Astrocyte of the spinal cord (primary cell): ENCODE measurements around the gene ITGB8.

ENCODE experiments used
- DNase-seq: peaks from one replicate; pipeline ENCODE4 v3.0.0; 2011; ENCODE audit warnings: low read depth, low spot score
- H3K4me3 ChIP-seq: 2 replicates; pipeline ENCODE4 v1.5.1; 2011; ENCODE audit warnings: low read depth, mild to moderate bottlenecking, low read length, moderate library complexity
- CTCF ChIP-seq: IDR thresholded peaks from 2 replicates; pipeline ENCODE4 v1.5.1; 2012; ENCODE audit warnings: low read depth, mild to moderate bottlenecking, low read length, inconsistent platforms
- in situ Hi-C: cut with HindIII; loops from 2 replicates; pipeline ENCODE4 v1.10.0; 2017; ENCODE audit warnings: low sequenced_read_pairs

ITGB8 gene

DNA sequence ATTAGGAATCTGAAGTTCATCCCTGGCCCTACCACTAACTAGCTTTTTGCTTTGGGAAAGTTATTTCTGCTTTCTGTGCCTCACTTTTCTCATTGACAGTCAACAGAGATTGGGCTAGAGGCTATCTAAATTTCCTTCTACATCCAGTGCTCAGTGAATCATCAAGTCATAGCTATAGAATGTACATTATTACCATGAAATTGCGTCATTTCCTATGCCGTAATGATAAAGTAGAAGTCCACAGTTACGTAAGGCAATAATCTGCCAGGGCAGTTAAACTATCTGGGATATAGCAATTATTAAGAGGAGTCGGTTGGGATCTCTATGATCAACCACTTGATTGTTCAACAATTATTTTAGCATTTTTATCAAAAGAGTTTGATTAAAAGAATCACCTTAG, 64.4 kb downstream of the ITGB8 start:
- TF ChIP-seq CTCF: no peak
- in situ Hi-C loops: no loop called here
- DNase-seq: no peak
- no peak overlapping the region for H3K4me3 ChIP-seq

GRCh38 chr7:20395511-20395910, 64.8 kb downstream of the ITGB8 start:
- no peak for DNase-seq
- no peak for TF ChIP-seq CTCF
- H3K4me3 ChIP-seq: no peak overlapping the region
- in situ Hi-C loops: no loop called here

DNA sequence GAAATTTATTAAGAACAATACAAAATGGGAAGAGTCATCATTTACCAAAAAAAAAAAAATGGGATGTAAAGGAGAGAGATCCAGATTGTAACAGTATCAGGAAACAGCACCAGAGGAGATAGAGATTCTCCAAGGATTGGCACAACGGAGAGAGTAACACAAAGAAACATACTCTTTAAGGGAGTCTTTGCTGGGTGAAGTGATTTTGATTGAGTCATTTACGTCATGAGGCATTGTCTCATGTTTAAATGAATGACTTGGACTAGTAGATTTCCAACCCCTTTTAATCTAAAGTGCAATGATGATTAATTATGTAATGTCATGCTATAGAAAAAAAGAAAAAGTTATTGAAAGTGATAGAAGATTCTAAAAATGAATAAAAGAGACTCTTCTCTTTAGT, 68.8 kb downstream of the ITGB8 start:
- in situ Hi-C loops: no loop called here
- DNase-seq: no peak
- no peak overlapping the region for H3K4me3 ChIP-seq
- no peak for TF ChIP-seq CTCF

DNA sequence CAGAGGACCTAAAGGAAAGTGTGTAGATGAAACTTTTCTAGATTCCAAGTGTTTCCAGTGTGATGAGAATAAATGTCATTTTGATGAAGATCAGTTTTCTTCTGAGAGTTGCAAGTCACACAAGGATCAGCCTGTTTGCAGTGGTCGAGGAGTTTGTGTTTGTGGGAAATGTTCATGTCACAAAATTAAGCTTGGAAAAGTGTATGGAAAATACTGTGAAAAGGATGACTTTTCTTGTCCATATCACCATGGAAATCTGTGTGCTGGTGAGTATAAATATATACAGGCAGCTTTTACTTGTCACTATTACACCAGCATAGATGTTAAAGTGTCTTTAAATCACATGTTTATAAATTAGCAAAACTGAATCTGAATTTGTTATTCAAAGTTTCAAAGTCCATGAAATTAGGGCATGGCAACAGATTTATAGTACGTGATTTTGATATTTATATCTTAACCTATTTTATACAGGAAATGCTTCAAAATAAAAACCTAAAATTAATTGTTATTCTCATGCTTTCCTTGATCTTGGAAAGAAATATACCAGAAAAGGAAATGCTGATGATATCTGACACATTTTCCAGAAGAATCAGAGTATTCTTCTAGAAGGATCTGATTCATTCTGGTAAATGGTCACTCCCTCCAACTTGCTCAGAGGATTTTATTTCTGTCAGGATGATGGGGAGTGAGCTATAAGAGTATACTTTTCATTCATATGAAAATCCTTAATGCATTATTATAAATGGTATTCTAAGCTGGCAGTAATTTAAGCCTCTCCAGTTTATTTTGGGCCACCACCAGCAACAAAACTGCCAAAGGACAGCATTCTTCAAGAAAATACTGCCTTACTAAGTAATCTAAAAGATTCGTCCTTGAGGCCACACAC, 71.4 kb downstream of the ITGB8 start:
- no peak for TF ChIP-seq CTCF
- DNase-seq: no peak
- in situ Hi-C loops: no loop called here
- no peak overlapping the region for H3K4me3 ChIP-seq

- in situ Hi-C loops: no loop called here
- peak; percentile 47 for TF ChIP-seq CTCF
- H3K4me3 ChIP-seq: no peak overlapping the region
- DNase-seq: no peak
Observed at GRCh38 chr7:20402747-20403230, 72.1 kb downstream of the ITGB8 start.

DNA sequence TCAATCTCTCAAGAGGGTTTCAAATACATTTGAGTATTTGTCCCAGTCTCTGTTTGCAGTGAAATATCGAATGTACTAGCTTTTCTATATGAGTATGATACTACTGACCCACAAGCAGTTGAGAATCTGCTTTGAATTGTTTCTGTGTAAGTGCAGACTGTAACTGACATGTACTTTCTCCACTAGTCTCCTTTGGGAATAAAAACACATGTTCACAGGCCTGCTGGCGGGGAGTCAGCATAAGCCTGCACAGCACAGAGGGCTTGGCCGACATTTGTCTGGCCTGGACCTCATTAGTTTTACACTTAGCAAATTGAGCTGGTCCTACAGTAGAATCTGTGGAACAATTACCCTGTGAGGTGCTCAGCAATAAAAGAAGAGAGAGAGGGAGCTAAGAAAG, 72.6 kb downstream of the ITGB8 start:
- H3K4me3 ChIP-seq: no peak overlapping the region
- DNase-seq: no peak
- no peak for TF ChIP-seq CTCF
- in situ Hi-C loops: no loop called here
